GM13977 (cell line): ENCODE measurements around the gene DNAJC1.

Experiments
- DNase-seq: peaks from one replicate; pipeline ENCODE4 v3.0.0; 2012; ENCODE audit warnings: low spot score
- CTCF ChIP-seq: IDR thresholded peaks from 2 replicates; pipeline ENCODE4 v1.5.1; 2012; ENCODE audit warnings: mild to moderate bottlenecking, control low read depth; ENCODE audit not compliant: insufficient read depth; ENCODE audit errors: extremely low read depth, missing control alignments
- in situ Hi-C: fragments of 300-500 bp; cut with MboI; formaldehyde crosslinking; loops from one replicate; pipeline ENCODE4 v1.12.0; 2022; ENCODE audit warnings: low sequenced_read_pairs, low pct_unique_long_range_greater_than_20kb, mixed read lengths, inconsistent platforms; ENCODE audit not compliant: unreplicated experiment

Gene DNAJC1

GRCh38 chr10:21924511-21924910 is 79.0 kb downstream of the DNAJC1 start:
- no peak for TF ChIP-seq CTCF

GRCh38 chr10:21920633-21921032 is 82.9 kb downstream of the DNAJC1 start:
- in situ Hi-C loops = no loop called here
- TF ChIP-seq CTCF = no peak
- DNase-seq = no peak

More at GRCh38 chr10:21924511-21924910, 79.0 kb downstream of the DNAJC1 start:
- in situ Hi-C loops = no loop called here
- no peak for DNase-seq

- in situ Hi-C loops = no loop called here
- DNase-seq = no peak
- TF ChIP-seq CTCF = no peak
These were observed 83.6 kb downstream of the DNAJC1 start for GRCh38 chr10:21919906-21920305.

GRCh38 chr10:21919117-21919516 is 84.4 kb downstream of the DNAJC1 start:
- in situ Hi-C loops = no loop called here
- no peak for DNase-seq
- no peak for TF ChIP-seq CTCF

- no peak for TF ChIP-seq CTCF
- DNase-seq = no peak
- in situ Hi-C loops = no loop called here
These were observed 90.9 kb downstream of the DNAJC1 start for GRCh38 chr10:21912625-21913024.

- in situ Hi-C loops = no loop called here
- no peak for TF ChIP-seq CTCF
These were observed 92.7 kb downstream of the DNAJC1 start for GRCh38 chr10:21910798-21911197.

GRCh38 chr10:21907436-21907835 is 96.1 kb downstream of the DNAJC1 start:
- in situ Hi-C loops = no loop called here
- DNase-seq = no peak

More at GRCh38 chr10:21910798-21911197, 92.7 kb downstream of the DNAJC1 start:
- no peak for DNase-seq

More at GRCh38 chr10:21907436-21907835, 96.1 kb downstream of the DNAJC1 start:
- no peak for TF ChIP-seq CTCF
